ENCODE results near the gene RGS3.

The RGS3 gene

DNA sequence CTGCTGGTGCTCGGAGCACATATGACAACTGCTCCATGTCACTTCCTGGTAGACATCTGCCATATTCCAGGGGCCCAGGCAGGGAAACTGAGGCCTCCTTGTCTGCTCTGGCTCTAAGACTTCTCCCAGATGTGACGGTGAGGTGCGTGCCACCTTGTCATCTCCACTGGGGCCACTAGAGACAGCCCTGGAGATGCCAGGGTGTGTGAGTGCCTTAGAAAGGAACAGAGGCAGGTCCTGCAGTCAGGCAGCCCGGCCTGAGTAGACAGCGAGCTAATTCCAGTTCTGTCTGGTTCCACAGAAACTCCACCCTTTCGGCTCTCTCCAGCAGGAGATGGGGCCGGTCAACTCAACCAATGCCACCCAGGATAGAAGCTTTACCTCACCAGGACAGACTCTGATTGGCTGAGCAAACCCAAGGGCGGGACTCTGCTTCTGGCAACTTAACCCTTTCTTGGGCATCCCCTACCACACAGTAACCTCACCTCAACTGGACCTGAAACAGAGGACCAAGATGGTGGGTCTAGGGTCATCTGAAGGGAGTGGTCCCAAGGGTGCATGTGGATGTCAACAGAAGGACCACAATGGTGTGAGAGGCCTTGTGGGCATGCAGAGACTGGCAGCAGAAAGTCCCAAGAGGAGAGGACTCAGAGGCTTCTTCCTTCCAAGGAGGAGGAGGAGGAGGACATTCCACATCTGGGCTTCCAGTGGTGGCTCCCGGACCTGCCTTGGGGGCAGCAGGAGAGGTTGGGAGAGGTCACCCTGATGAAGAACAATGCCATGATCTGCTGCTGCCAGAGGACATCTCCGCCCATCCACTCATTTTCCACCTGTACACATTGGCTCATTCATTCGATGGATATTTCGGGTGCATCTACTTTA, 77.7 kb downstream of the RGS3 start:
- POLR2A ChIA-PET, result no interaction called here
- TF ChIP-seq, protein P1, sequence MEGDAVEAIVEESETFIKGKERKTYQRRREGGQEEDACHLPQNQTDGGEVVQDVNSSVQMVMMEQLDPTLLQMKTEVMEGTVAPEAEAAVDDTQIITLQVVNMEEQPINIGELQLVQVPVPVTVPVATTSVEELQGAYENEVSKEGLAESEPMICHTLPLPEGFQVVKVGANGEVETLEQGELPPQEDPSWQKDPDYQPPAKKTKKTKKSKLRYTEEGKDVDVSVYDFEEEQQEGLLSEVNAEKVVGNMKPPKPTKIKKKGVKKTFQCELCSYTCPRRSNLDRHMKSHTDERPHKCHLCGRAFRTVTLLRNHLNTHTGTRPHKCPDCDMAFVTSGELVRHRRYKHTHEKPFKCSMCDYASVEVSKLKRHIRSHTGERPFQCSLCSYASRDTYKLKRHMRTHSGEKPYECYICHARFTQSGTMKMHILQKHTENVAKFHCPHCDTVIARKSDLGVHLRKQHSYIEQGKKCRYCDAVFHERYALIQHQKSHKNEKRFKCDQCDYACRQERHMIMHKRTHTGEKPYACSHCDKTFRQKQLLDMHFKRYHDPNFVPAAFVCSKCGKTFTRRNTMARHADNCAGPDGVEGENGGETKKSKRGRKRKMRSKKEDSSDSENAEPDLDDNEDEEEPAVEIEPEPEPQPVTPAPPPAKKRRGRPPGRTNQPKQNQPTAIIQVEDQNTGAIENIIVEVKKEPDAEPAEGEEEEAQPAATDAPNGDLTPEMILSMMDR (IDR thresholded peaks at IDR 0.05; ENCODE audit: control extremely low read depth, extremely low read depth, low read depth, missing control alignments), result no peak
- no peak for DNase-seq (ENCODE audit: extremely low spot score)
- CTCF ChIA-PET, result interaction anchor here (1.2 to 2.2 kb wide), 2 partner anchors 24 to 31 kb away, joined by 3 to 5 read pairs; no protein-coding TSS in a partner anchor

DNA sequence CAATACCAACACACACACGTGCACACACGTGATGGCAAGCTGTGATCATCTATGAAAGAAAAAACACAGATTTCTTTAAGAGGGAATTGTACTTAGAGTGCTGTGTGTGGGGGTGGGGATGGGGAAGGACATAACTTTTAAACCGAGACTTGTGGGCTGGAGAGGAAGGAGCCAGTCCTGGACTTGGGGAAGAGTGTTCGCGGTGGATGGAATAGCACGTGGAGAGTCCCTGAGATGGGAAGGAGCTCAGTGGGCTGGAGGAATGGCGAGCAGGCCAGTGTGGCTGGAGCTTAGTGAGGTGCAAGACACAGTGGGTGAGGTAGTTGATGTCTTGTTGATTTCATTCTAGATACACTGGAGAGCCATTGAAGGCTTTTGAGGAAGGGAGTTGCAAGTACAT, 78.5 kb downstream of the RGS3 start:
- DNase-seq (ENCODE audit: extremely low spot score), result no peak
- CTCF ChIA-PET, result interaction anchor here (1.0 to 2.2 kb wide), 3 partner anchors 24 to 141 kb away, joined by 3 to 5 read pairs (median 3); partner anchors contain the start of gene ALAD
- TF ChIP-seq, protein P1 (IDR thresholded peaks at IDR 0.05; ENCODE audit: control extremely low read depth, extremely low read depth, low read depth, missing control alignments), result no peak
- POLR2A ChIA-PET, result no interaction called here

DNA sequence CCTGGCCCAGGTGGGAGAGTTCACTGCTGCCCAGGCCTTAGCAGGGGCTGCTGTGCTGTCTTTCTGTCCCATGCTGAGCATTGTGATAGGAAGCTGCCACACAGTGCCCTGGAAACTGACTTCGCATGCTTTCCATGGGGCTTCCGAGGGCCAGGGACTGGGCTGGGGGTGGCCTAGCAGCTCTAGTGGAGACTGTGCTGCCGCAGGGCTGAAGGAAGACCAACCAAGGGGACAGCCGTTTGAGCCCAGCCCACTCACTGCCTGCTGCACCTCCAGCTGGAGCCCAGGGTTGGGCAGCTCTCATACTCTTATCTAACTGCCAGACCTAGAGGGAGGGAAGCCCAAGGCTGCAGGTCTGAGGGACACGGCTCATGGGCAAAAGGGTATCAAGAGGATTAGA, 79.2 kb downstream of the RGS3 start:
- TF ChIP-seq, protein P1 (IDR thresholded peaks at IDR 0.05; ENCODE audit: control extremely low read depth, extremely low read depth, low read depth, missing control alignments), result no peak
- POLR2A ChIA-PET, result no interaction called here
- no peak for DNase-seq (ENCODE audit: extremely low spot score)
- CTCF ChIA-PET, result interaction anchor here (1.0 to 2.8 kb wide), 6 partner anchors 9 to 141 kb away, joined by 3 to 8 read pairs (median 3); partner anchors contain the start of gene ALAD

DNA sequence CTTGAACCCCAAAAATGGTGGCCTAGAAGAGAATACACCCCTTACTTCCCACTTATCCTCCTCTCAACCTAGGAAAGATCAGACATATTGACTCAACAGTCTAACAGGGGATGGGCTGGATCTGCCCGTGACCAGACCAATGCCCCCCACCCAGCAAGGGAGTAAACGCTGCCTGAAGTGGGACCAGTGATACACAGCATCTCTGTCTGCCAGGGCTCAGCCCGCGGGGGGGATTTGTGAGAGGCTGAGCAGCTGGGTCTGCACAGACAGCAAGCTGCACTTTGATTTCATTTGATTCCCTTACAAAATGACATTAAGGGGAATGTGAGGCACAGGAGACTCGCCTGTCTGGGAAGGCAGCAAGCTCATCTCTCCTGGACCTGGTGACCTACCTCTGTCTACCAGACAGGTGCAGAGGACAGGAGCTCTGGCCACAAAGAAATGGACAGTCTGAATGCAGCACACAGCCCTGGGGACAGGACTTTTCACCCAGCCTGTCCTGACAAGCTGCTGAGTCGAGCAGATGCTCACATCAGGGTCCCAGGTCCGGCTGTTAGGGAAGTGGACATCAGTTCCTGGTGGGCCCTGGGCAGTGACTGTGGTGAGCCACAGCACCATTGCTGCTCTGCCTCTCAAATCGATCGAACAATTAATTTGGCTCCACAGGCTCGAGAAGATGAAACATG, 79.9 kb downstream of the RGS3 start:
- no peak for DNase-seq (ENCODE audit: extremely low spot score)
- ChIA-PET CTCF (interaction anchor here (1.2 to 2.8 kb wide), 5 partner anchors 10 to 98 kb away, joined by 3 to 8 read pairs (median 3); no protein-coding TSS in a partner anchor), POLR2A (no interaction called here)
- TF ChIP-seq, protein P1 (IDR thresholded peaks at IDR 0.05; ENCODE audit: control extremely low read depth, extremely low read depth, low read depth, missing control alignments), result no peak

DNA sequence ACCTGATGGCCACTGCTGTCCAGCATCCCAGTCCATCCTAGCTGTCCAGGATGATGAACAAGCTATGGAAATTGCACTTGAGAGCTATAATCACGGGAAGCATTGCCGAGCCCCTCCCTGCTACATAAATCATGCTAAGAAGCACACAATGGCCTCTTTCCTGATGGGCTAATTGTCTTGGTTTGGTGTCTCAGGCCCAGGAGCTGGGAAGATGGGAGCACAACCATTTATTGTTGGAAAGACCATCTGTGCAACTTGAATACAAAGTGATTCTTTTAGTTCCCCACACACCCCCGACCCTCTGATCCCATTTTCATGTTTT, 80.4 kb downstream of the RGS3 start:
- DNase-seq (ENCODE audit: extremely low spot score), result no peak
- ChIA-PET CTCF (interaction anchor here (1.2 to 3.2 kb wide), 8 partner anchors 9 to 115 kb away, joined by 3 to 12 read pairs (median 4); no protein-coding TSS in a partner anchor), POLR2A (no interaction called here)
- TF ChIP-seq, protein P1 (IDR thresholded peaks at IDR 0.05; ENCODE audit: control extremely low read depth, extremely low read depth, low read depth, missing control alignments), result no peak

DNA sequence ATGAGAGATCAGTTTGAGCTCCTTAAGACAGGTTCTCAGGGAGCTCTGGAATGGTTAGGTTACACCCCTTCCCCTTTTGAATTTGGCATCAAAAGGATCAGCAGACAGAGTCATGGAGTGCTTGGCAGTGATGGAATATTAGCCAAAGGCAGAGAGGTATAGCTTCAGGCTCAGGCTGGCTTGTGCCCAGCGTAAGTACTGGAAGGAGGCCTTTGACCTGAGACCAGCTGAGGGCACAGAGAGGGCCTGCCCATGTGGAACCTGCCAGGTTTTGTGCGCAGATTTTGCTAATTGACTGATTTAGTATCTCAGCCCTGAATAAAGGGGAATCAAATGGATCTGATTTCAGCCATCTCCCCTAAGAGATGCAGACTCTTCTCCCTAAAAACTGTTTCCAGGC, 81.5 kb downstream of the RGS3 start:
- TF ChIP-seq, protein P1 (IDR thresholded peaks at IDR 0.05; ENCODE audit: control extremely low read depth, extremely low read depth, low read depth, missing control alignments), result no peak
- DNase-seq (ENCODE audit: extremely low spot score), result no peak
- CTCF ChIA-PET, result interaction anchor here (1.2 to 3.2 kb wide), 6 partner anchors 10 to 114 kb away, joined by 3 to 12 read pairs (median 4); no protein-coding TSS in a partner anchor
- POLR2A ChIA-PET, result no interaction called here

Measured in GM10248 (cell line).